ENCODE results near the gene STAT5A.
A peak's percentile ranks its signal among the peaks of the same experiment; 100 is the strongest.
"Not testable (repeated sequence)": the region's sequence is repeated elsewhere in the genome, so short reads cannot be mapped to it uniquely, and the experiment has no call there.

Gene STAT5A

GRCh38 chr17:42286411-42287221 lies 1.7 kb upstream of the STAT5A start:
- DNase-seq: no peak

- DNase-seq: peak in 1 of 2 donors; percentile 50
These were observed 857 bp upstream of the STAT5A start for GRCh38 chr17:42287305-42287976.

GRCh38 chr17:42288803-42289610 lies 709 bp downstream of the STAT5A start:
- DNase-seq: no peak

GRCh38 chr17:42289611-42290181 lies 1.4 kb downstream of the STAT5A start:
- no peak for DNase-seq

- no peak for DNase-seq
These were observed 2.3 kb downstream of the STAT5A start for GRCh38 chr17:42290577-42290976.

- no peak for DNase-seq
These were observed 2.8 kb downstream of the STAT5A start for GRCh38 chr17:42291129-42291528.

- DNase-seq: no peak
These were observed 6.4 kb downstream of the STAT5A start for GRCh38 chr17:42294469-42295398.

GRCh38 chr17:42296012-42296411 lies 7.7 kb downstream of the STAT5A start:
- no peak for DNase-seq

GRCh38 chr17:42297775-42298174 lies 9.5 kb downstream of the STAT5A start:
- DNase-seq: not testable (repeated sequence)

- not testable (repeated sequence) for DNase-seq
These were observed 11.1 kb downstream of the STAT5A start for GRCh38 chr17:42299361-42299760.

- DNase-seq: not testable (repeated sequence)
These were observed 11.6 kb downstream of the STAT5A start for GRCh38 chr17:42299913-42300312.

- no peak for DNase-seq
These were observed 12.7 kb downstream of the STAT5A start for GRCh38 chr17:42301022-42301421.

- DNase-seq: no peak
These were observed 15.4 kb downstream of the STAT5A start for GRCh38 chr17:42303694-42304093.

GRCh38 chr17:42304187-42305030 lies 16.1 kb downstream of the STAT5A start:
- DNase-seq: no peak

- DNase-seq: not testable (repeated sequence)
These were observed 16.7 kb downstream of the STAT5A start for GRCh38 chr17:42305031-42305330.

- no peak for DNase-seq
These were observed 17.5 kb downstream of the STAT5A start for GRCh38 chr17:42305543-42306384.

- DNase-seq: no peak
These were observed 18.0 kb downstream of the STAT5A start for GRCh38 chr17:42306385-42306667.

GRCh38 chr17:42307362-42307927 lies 19.1 kb downstream of the STAT5A start:
- DNase-seq: no peak

GRCh38 chr17:42308446-42308845 lies 20.1 kb downstream of the STAT5A start:
- no peak for DNase-seq

GRCh38 chr17:42309142-42309541 lies 20.8 kb downstream of the STAT5A start:
- DNase-seq: no peak

Data from hippocampal formation (tissue), 2 donors.